Measurements from ENCODE around the gene VSIG8. TPM values are rescaled to one million over a fixed set of nuclear protein-coding genes. Genes with fewer than 3 reads are reported as not detected.

The VSIG8 gene
- total RNA-seq, 1 donor from 2014 or later, result not detected

- intact Hi-C loops (cut with micrococcal nuclease), result loop anchor here (5.0 kb wide), 1 partner anchor 41 kb away; no protein-coding TSS in a partner anchor
- DNase-seq (no peak), ATAC-seq (ENCODE audit: low read depth) (no peak)
- Mint-ChIP-seq H3K27ac (no peak overlapping the region), H3K27me3 (peaks cover 25% of the 10 kb centered on the region), H3K36me3 (ENCODE audit: low read depth) (no peaks in the 10 kb centered on the region), H3K9me3 (no peaks in the 10 kb centered on the region), H3K4me3 (no peak overlapping the region), H3K4me1 (peaks cover 7% of the 10 kb centered on the region)
- ChIA-PET CTCF (no interaction called here), POLR2A (no interaction called here)
- TF ChIP-seq, protein P1, sequence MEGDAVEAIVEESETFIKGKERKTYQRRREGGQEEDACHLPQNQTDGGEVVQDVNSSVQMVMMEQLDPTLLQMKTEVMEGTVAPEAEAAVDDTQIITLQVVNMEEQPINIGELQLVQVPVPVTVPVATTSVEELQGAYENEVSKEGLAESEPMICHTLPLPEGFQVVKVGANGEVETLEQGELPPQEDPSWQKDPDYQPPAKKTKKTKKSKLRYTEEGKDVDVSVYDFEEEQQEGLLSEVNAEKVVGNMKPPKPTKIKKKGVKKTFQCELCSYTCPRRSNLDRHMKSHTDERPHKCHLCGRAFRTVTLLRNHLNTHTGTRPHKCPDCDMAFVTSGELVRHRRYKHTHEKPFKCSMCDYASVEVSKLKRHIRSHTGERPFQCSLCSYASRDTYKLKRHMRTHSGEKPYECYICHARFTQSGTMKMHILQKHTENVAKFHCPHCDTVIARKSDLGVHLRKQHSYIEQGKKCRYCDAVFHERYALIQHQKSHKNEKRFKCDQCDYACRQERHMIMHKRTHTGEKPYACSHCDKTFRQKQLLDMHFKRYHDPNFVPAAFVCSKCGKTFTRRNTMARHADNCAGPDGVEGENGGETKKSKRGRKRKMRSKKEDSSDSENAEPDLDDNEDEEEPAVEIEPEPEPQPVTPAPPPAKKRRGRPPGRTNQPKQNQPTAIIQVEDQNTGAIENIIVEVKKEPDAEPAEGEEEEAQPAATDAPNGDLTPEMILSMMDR (IDR thresholded peaks at IDR 0.05), result no peak
These were observed 20.7 kb downstream of the VSIG8 start for GRCh38 chr1:159841749-159842148.

DNA sequence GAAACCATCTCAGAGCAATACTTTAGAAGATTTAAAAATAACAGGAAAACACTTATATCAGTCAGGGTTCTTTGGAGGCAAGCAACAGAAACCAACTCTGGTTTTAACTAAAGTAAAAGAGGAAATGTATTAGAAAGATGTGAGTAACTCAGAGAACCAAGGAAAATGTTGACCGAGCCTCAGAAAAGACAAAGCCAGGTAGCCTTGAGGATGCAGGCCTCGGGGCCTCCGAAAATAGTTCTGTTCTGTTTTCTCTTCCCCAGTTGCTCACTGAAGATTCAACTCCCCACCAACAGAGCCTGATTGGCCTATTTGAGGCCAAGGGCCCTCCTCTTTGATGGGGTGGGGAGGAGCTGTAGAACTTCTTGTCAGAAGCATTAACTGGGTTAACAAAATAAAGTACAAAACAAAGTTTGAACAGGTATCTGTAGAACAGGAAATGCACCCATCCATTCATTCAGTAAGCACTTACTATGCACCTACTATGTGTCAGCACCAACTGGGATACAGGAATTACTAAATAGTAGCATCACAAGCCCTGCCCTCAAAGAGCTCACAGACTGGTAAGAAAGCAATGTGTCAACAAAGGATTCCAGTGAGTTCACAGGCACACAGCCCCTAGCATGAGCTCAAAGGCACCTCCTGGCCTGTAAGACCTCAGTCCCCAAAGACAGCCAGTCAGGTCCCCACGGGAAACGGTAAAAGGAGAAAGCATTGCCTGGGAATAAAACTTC is 23.2 kb downstream of the VSIG8 start:
- intact Hi-C loops (cut with micrococcal nuclease), result no loop called here
- TF ChIP-seq, protein P1 (IDR thresholded peaks at IDR 0.05), result no peak
- H3K27ac Mint-ChIP-seq, result no peak overlapping the region
- H3K36me3 Mint-ChIP-seq (ENCODE audit: low read depth), result no peaks in the 10 kb centered on the region
- no peak overlapping the region for H3K4me3 Mint-ChIP-seq
- DNase-seq, result no peak
- ATAC-seq (ENCODE audit: low read depth), result peak; percentile 14
- ChIA-PET CTCF (no interaction called here), POLR2A (no interaction called here)
- H3K4me1 Mint-ChIP-seq, result peaks cover 7% of the 10 kb centered on the region
- H3K9me3 Mint-ChIP-seq, result no peaks in the 10 kb centered on the region
- H3K27me3 Mint-ChIP-seq, result peaks cover 10% of the 10 kb centered on the region

GRCh38 chr1:159838715-159839114 is 23.7 kb downstream of the VSIG8 start:
- intact Hi-C loops (cut with micrococcal nuclease), result no loop called here
- no peaks in the 10 kb centered on the region for H3K36me3 Mint-ChIP-seq (ENCODE audit: low read depth)
- ATAC-seq (ENCODE audit: low read depth) (peak; percentile 25), DNase-seq (no peak)
- TF ChIP-seq, protein P1 (IDR thresholded peaks at IDR 0.05), result no peak
- POLR2A ChIA-PET, result no interaction called here
- H3K4me1 Mint-ChIP-seq, result peaks cover 7% of the 10 kb centered on the region
- H3K27ac Mint-ChIP-seq, result no peak overlapping the region
- no peaks in the 10 kb centered on the region for H3K9me3 Mint-ChIP-seq
- peaks cover 5% of the 10 kb centered on the region for H3K27me3 Mint-ChIP-seq
- H3K4me3 Mint-ChIP-seq, result no peak overlapping the region
- CTCF ChIA-PET, result no interaction called here

DNA sequence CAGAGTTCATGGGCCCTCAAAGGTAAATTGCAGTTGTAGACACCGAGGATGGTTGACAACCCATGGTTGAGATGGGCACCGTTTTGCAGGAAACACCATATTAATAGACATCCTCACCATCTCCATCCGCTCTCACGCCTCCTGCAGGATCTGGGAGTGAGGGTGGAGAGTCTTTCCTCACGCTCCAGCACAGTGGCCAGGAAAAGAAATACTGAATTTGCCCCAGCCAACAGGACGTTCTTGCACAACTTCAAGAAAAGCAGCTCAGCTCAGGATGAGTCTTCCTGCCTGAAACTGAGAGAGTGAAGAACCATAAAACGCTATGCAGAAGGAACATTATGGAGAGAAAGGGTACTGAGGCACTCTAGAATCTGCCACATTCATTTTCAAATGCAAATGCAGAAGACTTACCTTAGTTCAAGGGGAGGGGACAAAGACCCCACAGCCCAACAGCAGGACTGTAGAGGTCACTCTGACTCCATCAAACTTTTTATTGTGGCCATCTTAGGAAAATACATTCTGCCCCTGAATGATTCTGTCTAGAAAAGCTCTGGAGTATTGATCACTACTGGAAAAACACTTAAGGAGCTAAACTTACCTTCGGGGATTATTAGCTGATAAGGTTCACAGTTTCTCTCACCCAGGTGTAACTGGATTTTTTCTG is 26.5 kb downstream of the VSIG8 start:
- intact Hi-C loops (cut with micrococcal nuclease), result loop anchor here (1.0 kb wide), 1 partner anchor 171 kb away; no protein-coding TSS in a partner anchor
- no peak overlapping the region for H3K4me3 Mint-ChIP-seq
- TF ChIP-seq, protein P1 (IDR thresholded peaks at IDR 0.05), result no peak
- no peak for DNase-seq
- H3K9me3 Mint-ChIP-seq, result no peaks in the 10 kb centered on the region
- no peak for ATAC-seq (ENCODE audit: low read depth)
- H3K27ac Mint-ChIP-seq, result no peak overlapping the region
- CTCF ChIA-PET, result interaction anchor here (0.5 to 1.9 kb wide), 4 partner anchors 54 to 245 kb away, joined by 3 to 8 read pairs (median 4); partner anchors contain the start of gene KCNJ9
- peaks cover 7% of the 10 kb centered on the region for H3K4me1 Mint-ChIP-seq
- no peaks in the 10 kb centered on the region for H3K36me3 Mint-ChIP-seq (ENCODE audit: low read depth)
- no peaks in the 10 kb centered on the region for H3K27me3 Mint-ChIP-seq
- POLR2A ChIA-PET, result no interaction called here

DNA sequence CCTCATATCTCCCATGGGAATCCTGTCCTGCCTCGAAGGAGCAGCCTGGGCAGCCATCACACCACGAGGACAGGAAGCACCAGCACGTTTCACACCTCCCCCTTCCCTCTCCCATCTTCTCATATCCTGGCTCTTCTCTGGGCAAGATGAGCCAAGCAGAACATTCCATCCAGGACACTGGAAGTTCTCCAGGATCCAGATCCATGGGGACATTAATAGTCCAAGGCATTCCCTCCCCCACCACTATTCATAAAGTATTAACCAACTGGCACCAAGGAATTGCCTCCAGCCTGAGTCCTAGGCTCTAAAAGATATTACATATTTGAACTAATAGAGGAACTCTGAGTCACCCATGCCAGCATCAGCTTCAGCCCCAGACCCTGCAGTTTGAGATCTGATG is 27.1 kb downstream of the VSIG8 start:
- Mint-ChIP-seq H3K4me1 (peaks cover 7% of the 10 kb centered on the region), H3K36me3 (ENCODE audit: low read depth) (no peaks in the 10 kb centered on the region), H3K9me3 (no peaks in the 10 kb centered on the region), H3K27me3 (no peaks in the 10 kb centered on the region), H3K4me3 (no peak overlapping the region), H3K27ac (no peak overlapping the region)
- intact Hi-C loops (cut with micrococcal nuclease), result no loop called here
- CTCF ChIA-PET, result interaction anchor here (0.5 to 1.9 kb wide), 2 partner anchors 55 to 246 kb away, joined by 3 to 8 read pairs; partner anchors contain the start of gene KCNJ9
- TF ChIP-seq, protein P1 (IDR thresholded peaks at IDR 0.05), result no peak
- POLR2A ChIA-PET, result no interaction called here
- no peak for DNase-seq
- ATAC-seq (ENCODE audit: low read depth), result no peak
